Measurements from ENCODE around the gene NT5DC2. TPM values are rescaled to one million over a fixed set of nuclear protein-coding genes. Genes with fewer than 3 reads are reported as not detected.
A peak's percentile ranks its signal among the peaks of the same experiment; 100 is the strongest.

The NT5DC2 gene
- total RNA-seq, 2 donors from 2014 or later: 288 to 341 TPM

DNA sequence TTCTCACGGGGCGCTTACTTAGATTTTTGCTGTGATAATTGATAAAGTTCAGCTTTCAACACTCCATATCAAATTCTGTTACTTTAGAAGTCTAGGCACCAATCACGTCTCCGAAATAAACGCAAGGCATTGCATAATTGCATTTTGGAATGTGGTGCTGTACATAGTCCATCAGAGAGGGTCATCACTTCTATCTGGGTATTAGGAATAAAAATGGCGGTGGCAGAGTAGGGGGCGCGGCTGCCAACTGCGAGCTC lies 2.4 kb upstream of the NT5DC2 start:
- H3K9ac ChIP-seq (ENCODE audit: extremely low read depth, low read length, poor library complexity, severe bottlenecking): no peak overlapping the region
- peaks cover 24% of the 10 kb centered on the region for H3K4me1 Mint-ChIP-seq
- peaks cover 16% of the 10 kb centered on the region for H3K36me3 Mint-ChIP-seq (ENCODE audit: low read depth)
- no peak overlapping the region for H3K4me3 ChIP-seq (ENCODE audit: low read length)
- H3K27ac ChIP-seq (ENCODE audit: low read depth, low read length): no peak overlapping the region
- peaks cover 5% of the 10 kb centered on the region for H3K4me1 ChIP-seq (ENCODE audit: control insufficient read depth, insufficient read depth, low read length)
- TF ChIP-seq, protein P1, sequence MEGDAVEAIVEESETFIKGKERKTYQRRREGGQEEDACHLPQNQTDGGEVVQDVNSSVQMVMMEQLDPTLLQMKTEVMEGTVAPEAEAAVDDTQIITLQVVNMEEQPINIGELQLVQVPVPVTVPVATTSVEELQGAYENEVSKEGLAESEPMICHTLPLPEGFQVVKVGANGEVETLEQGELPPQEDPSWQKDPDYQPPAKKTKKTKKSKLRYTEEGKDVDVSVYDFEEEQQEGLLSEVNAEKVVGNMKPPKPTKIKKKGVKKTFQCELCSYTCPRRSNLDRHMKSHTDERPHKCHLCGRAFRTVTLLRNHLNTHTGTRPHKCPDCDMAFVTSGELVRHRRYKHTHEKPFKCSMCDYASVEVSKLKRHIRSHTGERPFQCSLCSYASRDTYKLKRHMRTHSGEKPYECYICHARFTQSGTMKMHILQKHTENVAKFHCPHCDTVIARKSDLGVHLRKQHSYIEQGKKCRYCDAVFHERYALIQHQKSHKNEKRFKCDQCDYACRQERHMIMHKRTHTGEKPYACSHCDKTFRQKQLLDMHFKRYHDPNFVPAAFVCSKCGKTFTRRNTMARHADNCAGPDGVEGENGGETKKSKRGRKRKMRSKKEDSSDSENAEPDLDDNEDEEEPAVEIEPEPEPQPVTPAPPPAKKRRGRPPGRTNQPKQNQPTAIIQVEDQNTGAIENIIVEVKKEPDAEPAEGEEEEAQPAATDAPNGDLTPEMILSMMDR (conservative IDR thresholded peaks at IDR 0.05): no peak
- H3K36me3 ChIP-seq (ENCODE audit: control insufficient read depth, insufficient read depth, low read length): peaks cover 29% of the 10 kb centered on the region
- H3K27me3 Mint-ChIP-seq (ENCODE audit: insufficient read depth): no peaks in the 10 kb centered on the region
- no peaks in the 10 kb centered on the region for H3K27me3 ChIP-seq (ENCODE audit: control insufficient read depth, insufficient read depth, low read length, poor library complexity, severe bottlenecking)
- no peak overlapping the region for H3K27ac Mint-ChIP-seq
- H3K9me3 Mint-ChIP-seq: no peaks in the 10 kb centered on the region
- no peaks in the 10 kb centered on the region for H3K9me3 ChIP-seq (ENCODE audit: control insufficient read depth, low read length)
- no peak for DNase-seq
- peak overlapping the region; percentile 99 for H3K4me3 Mint-ChIP-seq
- WGBS, 2 experiments (ENCODE audit: insufficient coverage in 1 of 2, insufficient read length in 1 of 2): 31 to 32% methylated on average over 7 to 9 of the region's 9 CpGs

DNA sequence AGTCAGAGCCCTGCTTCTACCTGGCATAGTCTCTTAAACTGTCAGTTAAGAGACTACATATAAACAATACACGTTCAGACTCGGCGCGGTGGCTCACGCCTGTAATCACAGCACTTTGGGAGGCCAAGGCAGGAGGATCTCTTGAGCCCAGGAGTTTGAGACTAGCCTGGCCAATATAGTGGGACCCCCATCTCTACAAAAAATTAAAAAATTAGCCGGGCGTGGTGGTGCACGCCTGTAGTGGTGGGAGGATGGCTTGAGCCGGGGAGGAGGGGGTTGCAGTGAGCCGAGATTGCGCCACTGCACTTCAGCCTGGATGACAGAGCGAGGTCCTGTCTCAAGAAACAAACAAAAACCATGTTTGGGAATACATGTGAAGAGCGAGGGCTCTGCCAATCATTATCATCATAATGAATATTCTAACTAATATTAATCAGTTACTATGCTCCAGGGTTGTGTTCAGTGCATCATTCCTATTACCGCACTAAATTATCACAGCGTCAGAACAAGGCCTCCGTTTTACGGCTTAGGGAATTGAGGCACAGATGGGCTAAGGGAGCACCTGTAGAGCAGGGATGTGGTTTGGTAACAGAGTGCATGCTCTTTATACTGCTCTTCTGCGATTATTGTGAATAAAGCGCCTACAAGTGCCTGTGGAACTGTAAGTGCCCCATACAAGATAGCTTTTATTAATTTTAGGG lies 1.9 kb upstream of the NT5DC2 start:
- Mint-ChIP-seq H3K4me3 (peak overlapping the region; percentile 99), H3K36me3 (ENCODE audit: low read depth) (peaks cover 11% of the 10 kb centered on the region), H3K9me3 (no peaks in the 10 kb centered on the region), H3K4me1 (peaks cover 24% of the 10 kb centered on the region), H3K27ac (no peak overlapping the region), H3K27me3 (ENCODE audit: insufficient read depth) (no peaks in the 10 kb centered on the region)
- H3K9ac ChIP-seq (ENCODE audit: extremely low read depth, low read length, poor library complexity, severe bottlenecking): no peak overlapping the region
- no peak overlapping the region for H3K4me3 ChIP-seq (ENCODE audit: low read length)
- no peaks in the 10 kb centered on the region for H3K27me3 ChIP-seq (ENCODE audit: control insufficient read depth, insufficient read depth, low read length, poor library complexity, severe bottlenecking)
- TF ChIP-seq, protein P1 (conservative IDR thresholded peaks at IDR 0.05): no peak
- H3K36me3 ChIP-seq (ENCODE audit: control insufficient read depth, insufficient read depth, low read length): peaks cover 28% of the 10 kb centered on the region
- peaks cover 5% of the 10 kb centered on the region for H3K4me1 ChIP-seq (ENCODE audit: control insufficient read depth, insufficient read depth, low read length)
- WGBS, 2 experiments (ENCODE audit: insufficient coverage in 1 of 2, insufficient read length in 1 of 2): 93 to 95% methylated on average over 11 to 19 of the region's 19 CpGs
- H3K9me3 ChIP-seq (ENCODE audit: control insufficient read depth, low read length): no peaks in the 10 kb centered on the region
- H3K27ac ChIP-seq (ENCODE audit: low read depth, low read length): no peak overlapping the region
- DNase-seq: no peak

DNA sequence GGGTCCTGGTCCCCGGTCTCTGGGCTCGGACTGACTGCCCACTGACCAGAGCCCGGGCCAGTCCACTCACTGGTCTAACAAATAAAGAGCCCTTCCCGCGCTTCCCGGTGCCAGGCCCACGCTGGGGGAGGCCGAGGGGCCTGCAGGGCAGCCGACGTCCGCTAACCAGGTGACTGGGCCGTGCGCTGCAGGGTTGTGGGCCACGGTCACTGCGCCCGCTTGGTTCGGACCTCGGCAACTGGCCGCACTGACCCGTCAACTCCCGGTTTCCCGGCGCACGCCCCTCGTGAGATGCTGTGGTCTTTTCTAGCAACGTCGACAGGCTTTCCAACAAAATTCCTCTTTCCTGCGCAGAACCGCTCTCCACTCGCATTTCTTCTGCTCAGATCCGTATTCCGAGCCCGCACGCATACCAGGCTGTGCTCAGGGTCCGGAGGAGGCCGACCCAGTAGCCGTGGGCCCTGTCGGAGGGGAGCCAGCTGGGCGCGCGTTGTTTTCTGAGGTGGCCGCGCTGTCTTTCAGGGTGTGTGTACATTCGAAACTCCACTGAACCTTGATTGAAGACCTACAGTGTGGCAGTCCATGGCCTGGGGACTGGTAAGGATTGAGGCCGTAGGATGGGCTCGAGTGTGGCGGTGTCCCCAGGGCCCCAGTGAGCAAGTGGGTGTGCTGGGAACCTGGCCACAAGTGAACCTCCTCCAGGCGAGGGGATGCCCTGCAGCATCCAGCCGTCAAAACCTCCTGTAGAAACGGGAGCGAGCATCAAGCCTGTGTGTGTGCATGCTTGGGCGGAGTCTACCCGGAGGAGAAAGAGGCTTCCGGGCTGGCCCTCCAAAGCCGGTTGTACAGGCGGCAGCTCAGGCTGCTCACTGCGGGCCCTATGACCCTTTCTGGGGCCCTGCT lies 875 bp upstream of the NT5DC2 start:
- no peaks in the 10 kb centered on the region for H3K9me3 ChIP-seq (ENCODE audit: control insufficient read depth, low read length)
- H3K4me1 Mint-ChIP-seq: peaks cover 24% of the 10 kb centered on the region
- peaks cover 11% of the 10 kb centered on the region for H3K36me3 Mint-ChIP-seq (ENCODE audit: low read depth)
- H3K4me3 Mint-ChIP-seq: peak overlapping the region; percentile 71
- H3K27me3 Mint-ChIP-seq (ENCODE audit: insufficient read depth): no peaks in the 10 kb centered on the region
- peak; percentile 72 for DNase-seq
- WGBS, 2 experiments (ENCODE audit: insufficient coverage in 1 of 2, insufficient read length in 1 of 2): 66 to 82% methylated on average over 50 to 57 of the region's 57 CpGs
- H3K4me1 ChIP-seq (ENCODE audit: control insufficient read depth, insufficient read depth, low read length): peaks cover 5% of the 10 kb centered on the region
- H3K27ac Mint-ChIP-seq: no peak overlapping the region
- TF ChIP-seq, protein P1 (conservative IDR thresholded peaks at IDR 0.05): no peak
- H3K27me3 ChIP-seq (ENCODE audit: control insufficient read depth, insufficient read depth, low read length, poor library complexity, severe bottlenecking): no peaks in the 10 kb centered on the region
- H3K4me3 ChIP-seq (ENCODE audit: low read length): peak overlapping the region; percentile 74
- peak overlapping the region; percentile 44 for H3K9ac ChIP-seq (ENCODE audit: extremely low read depth, low read length, poor library complexity, severe bottlenecking)
- H3K27ac ChIP-seq (ENCODE audit: low read depth, low read length): peak overlapping the region; percentile 54
- H3K36me3 ChIP-seq (ENCODE audit: control insufficient read depth, insufficient read depth, low read length): peaks cover 27% of the 10 kb centered on the region
- H3K9me3 Mint-ChIP-seq: no peaks in the 10 kb centered on the region

Data from endodermal cell (in vitro differentiated cells).